Peyer's patch (tissue), 4 donors: ENCODE data around the gene NAGLU.

Experiments used
- CTCF ChIP-seq, 6 experiments: fragments of 450-650 bp in 4 of 6; fragments of 200-600 bp in 2 of 6; sonication (generic) in 1 of 6; IDR thresholded peaks; one replicate each; pipeline ENCODE4 v1.5.1; 2017 to 2019; ENCODE audit warnings: antibody characterized with exemption in 6 of 6, mild to moderate bottlenecking in 3 of 6, moderate library complexity in 1 of 6
- POLR2A ChIP-seq, 2 donors: fragments of 450-650 bp; IDR thresholded peaks; one replicate each; pipeline ENCODE4 v1.5.1; 2017; ENCODE audit warnings: antibody characterized with exemption in 2 of 2, mild to moderate bottlenecking in 2 of 2, moderate library complexity in 2 of 2

GRCh38 chr17:42494673-42495072 is 41.4 kb upstream of the NAGLU start:
- TF ChIP-seq CTCF (IDR thresholded peaks at IDR 0.05): no peak
- TF ChIP-seq POLR2A (IDR thresholded peaks at IDR 0.05): no peak
